HUES48 (cell line): Measurements from ENCODE around the gene ECSIT.
"Not testable (repeated sequence)": the region's sequence is repeated elsewhere in the genome, so short reads cannot be mapped to it uniquely, and the experiment has no call there.

Source experiments
- H3K27ac ChIP-seq: one replicate; pipeline ENCODE4 v1.7.0; 2013; ENCODE audit warnings: low read depth, low read length, inconsistent platforms
- H3K27me3 ChIP-seq: 2 replicates; pipeline ENCODE4 v1.6.1; 2013; ENCODE audit warnings: mild to moderate bottlenecking, low read length; ENCODE audit not compliant: control insufficient read depth, insufficient read depth
- H3K36me3 ChIP-seq: 2 replicates; pipeline ENCODE4 v1.6.1; 2013; ENCODE audit warnings: low read length; ENCODE audit not compliant: control insufficient read depth, insufficient read depth
- H3K4me1 ChIP-seq: 2 replicates; pipeline ENCODE4 v1.6.1; 2013; ENCODE audit warnings: mild to moderate bottlenecking, low read length; ENCODE audit not compliant: control insufficient read depth, insufficient read depth
- H3K4me3 ChIP-seq: 2 replicates; pipeline ENCODE4 v1.5.1; 2013; ENCODE audit warnings: mild to moderate bottlenecking, low read depth, low read length
- H3K9ac ChIP-seq: 2 replicates; pipeline ENCODE4 v1.6.1; 2013; ENCODE audit warnings: mild to moderate bottlenecking, low read depth, low read length, moderate library complexity
- H3K9me3 ChIP-seq: 2 replicates; pipeline ENCODE4 v1.6.1; 2013; ENCODE audit warnings: low read length; ENCODE audit not compliant: control insufficient read depth, insufficient read depth

Gene ECSIT, protein sequence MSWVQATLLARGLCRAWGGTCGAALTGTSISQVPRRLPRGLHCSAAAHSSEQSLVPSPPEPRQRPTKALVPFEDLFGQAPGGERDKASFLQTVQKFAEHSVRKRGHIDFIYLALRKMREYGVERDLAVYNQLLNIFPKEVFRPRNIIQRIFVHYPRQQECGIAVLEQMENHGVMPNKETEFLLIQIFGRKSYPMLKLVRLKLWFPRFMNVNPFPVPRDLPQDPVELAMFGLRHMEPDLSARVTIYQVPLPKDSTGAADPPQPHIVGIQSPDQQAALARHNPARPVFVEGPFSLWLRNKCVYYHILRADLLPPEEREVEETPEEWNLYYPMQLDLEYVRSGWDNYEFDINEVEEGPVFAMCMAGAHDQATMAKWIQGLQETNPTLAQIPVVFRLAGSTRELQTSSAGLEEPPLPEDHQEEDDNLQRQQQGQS

DNA sequence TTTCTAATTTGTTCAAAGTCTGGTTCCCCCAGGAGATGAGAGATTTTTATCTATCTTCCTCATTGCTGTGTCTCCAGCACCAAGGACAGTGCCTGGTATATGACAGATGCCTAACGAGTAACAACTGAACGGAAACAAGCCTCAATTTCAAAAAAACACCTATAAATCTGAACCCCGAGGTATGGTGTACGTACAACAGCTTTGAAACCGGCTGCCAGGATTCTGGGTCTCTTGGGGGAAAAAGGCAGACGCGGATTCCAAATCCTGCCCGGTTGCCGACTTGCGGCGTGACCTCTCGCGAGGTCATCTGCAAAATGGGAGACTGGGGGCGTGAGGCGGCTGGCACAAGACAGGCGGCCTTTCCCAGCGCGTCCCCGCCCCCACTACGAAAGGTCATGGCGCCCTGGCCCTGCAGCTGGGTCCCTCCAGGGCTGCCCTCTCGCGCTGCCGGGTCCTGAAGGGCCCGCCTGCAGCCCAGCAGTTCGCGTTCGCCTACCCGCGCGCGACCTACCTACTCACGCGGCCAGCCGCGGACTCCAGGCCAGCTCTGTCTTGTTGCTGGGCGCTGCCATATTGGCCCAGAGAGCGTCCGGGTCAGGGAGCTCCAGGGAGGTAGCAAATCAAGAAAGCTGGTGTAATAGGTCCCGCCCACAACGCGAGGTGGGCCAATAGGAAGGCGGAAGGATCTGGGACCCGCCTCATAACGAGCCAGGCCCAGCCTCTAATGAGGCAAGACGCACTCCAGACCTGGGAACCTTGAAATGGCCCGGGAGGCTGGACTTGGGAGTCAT lies at the start of gene ECSIT:
Gene ECSIT (minus strand): TSS at position 584 of the 791 bp plus-strand sequence. CDS start 9,964 bp downstream, outside the sequence.
- Histone ChIP-seq H3K9me3 (no peaks in the 10 kb centered on the region), H3K27me3 (no peaks in the 10 kb centered on the region), H3K36me3 (no peaks in the 10 kb centered on the region), H3K27ac (peak within 1 kb of the TSS; percentile 96), H3K4me3 (peak within 1 kb of the TSS; percentile 90), H3K9ac (peak within 1 kb of the TSS; percentile 88), H3K4me1 (no peaks in the 10 kb centered on the region)

GRCh38 chr19:11577451-11578257 lies 48.7 kb upstream of the ECSIT start, which contains the start of gene ACP5:
Gene ACP5 (minus strand): TSS chr19:11577645. CDS start chr19:11577317, 328 bp downstream.
- H3K4me3 ChIP-seq, result peak within 1 kb of the TSS; percentile 60
- H3K36me3 ChIP-seq, result no peaks in the 10 kb centered on the region
- peaks cover 13% of the 10 kb centered on the region for H3K27me3 ChIP-seq
- no peak within 1 kb of the TSS for H3K27ac ChIP-seq
- peaks cover 10% of the 10 kb centered on the region; the same call in 1 of the 2 replicates for H3K4me1 ChIP-seq
- no peak within 1 kb of the TSS for H3K9ac ChIP-seq
- H3K9me3 ChIP-seq, result no peaks in the 10 kb centered on the region

GRCh38 chr19:11576227-11576626 lies 47.3 kb upstream of the ECSIT start:
- Histone ChIP-seq H3K9ac (no peak overlapping the region), H3K4me3 (no peak overlapping the region), H3K27me3 (peaks cover 13% of the 10 kb centered on the region), H3K9me3 (no peaks in the 10 kb centered on the region), H3K4me1 (peaks cover 10% of the 10 kb centered on the region; the same call in 1 of the 2 replicates), H3K27ac (no peak overlapping the region), H3K36me3 (no peaks in the 10 kb centered on the region)

DNA sequence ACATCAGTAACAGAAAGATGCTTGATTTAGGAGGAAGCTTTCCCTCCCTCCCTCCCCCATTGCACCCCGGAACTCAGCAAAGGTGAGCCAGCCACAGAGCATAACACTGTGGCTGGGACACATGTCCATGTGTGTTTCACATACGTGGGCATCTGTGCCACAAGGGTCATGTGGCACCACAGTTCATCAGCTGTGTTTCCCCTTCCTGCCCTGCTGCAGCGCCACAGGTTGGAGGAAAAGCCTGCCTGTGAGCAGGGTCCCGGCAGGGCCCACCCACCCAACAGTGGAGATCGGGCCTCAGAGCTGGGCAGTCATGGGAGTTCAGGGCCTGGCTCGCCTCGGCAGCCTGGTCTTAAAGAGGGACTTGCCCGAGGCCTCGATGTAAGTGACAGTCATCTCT lies 45.8 kb upstream of the ECSIT start:
- Histone ChIP-seq H3K9me3 (no peaks in the 10 kb centered on the region), H3K27me3 (peaks cover 7% of the 10 kb centered on the region; the same call in 1 of the 2 replicates), H3K4me3 (no peak overlapping the region), H3K4me1 (peaks cover 10% of the 10 kb centered on the region; the same call in 1 of the 2 replicates), H3K9ac (no peak overlapping the region), H3K27ac (no peak overlapping the region), H3K36me3 (no peaks in the 10 kb centered on the region)

DNA sequence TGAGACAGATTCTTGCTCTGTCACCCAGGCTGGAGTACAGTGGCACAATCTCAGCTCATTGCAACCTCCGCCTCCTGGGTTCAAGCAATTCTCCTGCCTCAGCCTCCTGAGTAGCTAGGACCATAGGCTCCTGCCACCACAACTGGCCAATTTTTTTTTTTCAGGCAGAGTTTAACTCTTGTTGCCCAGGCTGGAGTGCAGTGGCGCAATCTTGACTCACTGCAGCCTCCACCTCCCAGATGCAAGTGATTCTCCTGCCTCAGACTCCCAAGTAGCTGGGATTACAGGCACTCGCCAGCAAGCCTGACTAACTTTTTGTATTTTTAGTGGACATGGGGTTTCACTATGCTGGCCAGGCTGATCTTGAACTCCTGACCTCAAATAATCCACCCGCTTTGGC lies 44.8 kb upstream of the ECSIT start:
- H3K4me1 ChIP-seq, H3K4me3 ChIP-seq, H3K27ac ChIP-seq, H3K9me3 ChIP-seq, H3K27me3 ChIP-seq, H3K36me3 ChIP-seq, H3K9ac ChIP-seq: not testable (repeated sequence)

- not testable (repeated sequence) for H3K27me3 ChIP-seq, H3K36me3 ChIP-seq, H3K4me1 ChIP-seq, H3K9me3 ChIP-seq, H3K9ac ChIP-seq, H3K27ac ChIP-seq, H3K4me3 ChIP-seq
Observed at GRCh38 chr19:11573354-11573753, 44.4 kb upstream of the ECSIT start.

GRCh38 chr19:11570039-11570462 lies 41.1 kb upstream of the ECSIT start:
- Histone ChIP-seq H3K36me3 (no peaks in the 10 kb centered on the region), H3K9ac (no peak overlapping the region), H3K27me3 (no peaks in the 10 kb centered on the region), H3K4me3 (no peak overlapping the region), H3K27ac (no peak overlapping the region), H3K9me3 (no peaks in the 10 kb centered on the region), H3K4me1 (no peaks in the 10 kb centered on the region)

GRCh38 chr19:11566164-11566563 lies 37.2 kb upstream of the ECSIT start:
- no peak overlapping the region for H3K9ac ChIP-seq
- H3K27me3 ChIP-seq, result no peaks in the 10 kb centered on the region
- no peak overlapping the region for H3K27ac ChIP-seq
- H3K36me3 ChIP-seq, result no peaks in the 10 kb centered on the region
- H3K4me1 ChIP-seq, result no peaks in the 10 kb centered on the region
- no peak overlapping the region for H3K4me3 ChIP-seq
- H3K9me3 ChIP-seq, result no peaks in the 10 kb centered on the region

DNA sequence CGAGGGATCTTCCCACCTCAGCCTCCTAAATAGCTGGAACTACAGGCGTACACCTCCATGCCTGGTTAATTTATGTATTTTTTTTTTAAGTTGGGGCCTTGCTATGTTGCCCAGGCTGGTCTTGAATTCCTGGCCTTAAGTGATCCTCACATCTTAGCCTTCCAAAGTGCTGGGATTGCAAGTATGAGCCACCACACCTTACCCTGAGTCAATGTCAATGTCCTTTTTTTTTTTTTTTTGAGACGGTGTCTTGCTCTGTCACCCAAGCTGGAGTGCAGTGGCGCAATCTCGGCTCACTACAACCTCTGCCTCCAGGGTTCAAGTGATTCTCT lies 36.7 kb upstream of the ECSIT start:
- not testable (repeated sequence) for H3K4me3 ChIP-seq, H3K9me3 ChIP-seq, H3K9ac ChIP-seq, H3K27me3 ChIP-seq, H3K4me1 ChIP-seq, H3K36me3 ChIP-seq, H3K27ac ChIP-seq

DNA sequence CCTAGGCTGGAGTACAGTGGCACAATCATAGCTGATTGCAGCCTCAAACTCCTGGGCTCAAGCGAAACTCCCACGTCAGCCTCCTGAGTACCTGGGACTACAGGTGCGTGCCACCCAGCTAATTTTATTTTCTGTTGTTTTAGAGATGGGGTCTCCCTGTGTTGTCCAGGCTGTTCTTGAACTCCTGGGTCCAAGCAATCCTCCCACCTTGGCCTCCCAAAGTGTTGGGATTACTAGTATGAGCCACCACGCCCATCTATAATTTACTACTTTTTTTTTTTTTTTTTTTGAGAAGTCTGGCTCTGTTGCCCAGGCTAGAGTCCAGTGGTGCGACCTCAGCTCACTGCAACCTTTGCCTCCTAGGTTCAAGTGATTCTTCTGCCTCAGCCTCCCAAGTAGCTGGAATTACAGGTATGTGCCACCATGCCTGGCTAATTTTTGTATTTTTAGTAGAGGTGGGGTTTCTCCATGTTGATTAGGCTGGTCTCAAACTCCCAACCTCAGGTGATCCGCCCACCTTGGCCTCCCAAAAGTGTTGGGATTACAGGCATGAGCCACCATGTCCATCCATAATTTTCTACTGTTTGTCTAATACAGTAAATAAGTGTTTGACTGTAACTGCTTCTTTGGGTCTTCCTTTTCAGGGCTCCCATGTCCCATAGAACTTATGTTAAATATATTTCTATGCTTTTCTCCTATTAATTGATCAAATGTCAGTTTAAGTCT lies 35.3 kb upstream of the ECSIT start:
- H3K9ac ChIP-seq, H3K4me1 ChIP-seq, H3K27ac ChIP-seq: not testable (repeated sequence)

More for the DNA sequence above, 35.3 kb upstream of the ECSIT start:
- not testable (repeated sequence) for H3K27me3 ChIP-seq, H3K36me3 ChIP-seq, H3K4me3 ChIP-seq, H3K9me3 ChIP-seq
